Hepatocyte (in vitro differentiated cells): ENCODE results near the gene PTPRT.

ENCODE experiments used
- EZH2 ChIP-seq: fragments of 200-600 bp; sonication (generic); IDR thresholded peaks from 2 replicates; pipeline ENCODE4 v1.6.1; 2016; ENCODE audit warnings: antibody characterized with exemption, mild to moderate bottlenecking, borderline replicate concordance
- TF ChIP-seq, protein P1 (sequence below): fragments of 200-600 bp; sonication (generic); IDR thresholded peaks from 2 replicates; pipeline ENCODE4 v1.5.1; 2016; ENCODE audit warnings: antibody characterized with exemption, mild to moderate bottlenecking; ENCODE audit not compliant: poor library complexity

DNA sequence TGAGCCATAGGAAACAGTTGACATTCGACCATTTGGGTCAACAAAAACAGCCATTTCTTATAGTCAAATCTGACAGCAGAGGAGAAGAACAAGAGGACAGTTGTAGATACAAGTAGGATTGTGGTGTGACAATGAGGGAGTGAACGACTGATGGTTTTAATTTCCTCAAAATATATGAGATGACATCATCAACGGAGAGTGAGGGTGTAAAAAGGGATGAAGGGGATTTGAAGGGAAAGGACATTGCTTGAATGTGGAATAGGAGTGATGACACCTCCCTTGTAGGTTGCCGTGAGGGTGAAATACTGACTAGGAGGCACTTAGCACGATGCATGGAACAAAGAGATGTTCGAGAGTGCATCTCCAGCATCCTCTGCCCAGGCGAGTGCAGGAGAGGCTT is 1071.7 kb downstream of the PTPRT start:
- TF ChIP-seq, protein P1, sequence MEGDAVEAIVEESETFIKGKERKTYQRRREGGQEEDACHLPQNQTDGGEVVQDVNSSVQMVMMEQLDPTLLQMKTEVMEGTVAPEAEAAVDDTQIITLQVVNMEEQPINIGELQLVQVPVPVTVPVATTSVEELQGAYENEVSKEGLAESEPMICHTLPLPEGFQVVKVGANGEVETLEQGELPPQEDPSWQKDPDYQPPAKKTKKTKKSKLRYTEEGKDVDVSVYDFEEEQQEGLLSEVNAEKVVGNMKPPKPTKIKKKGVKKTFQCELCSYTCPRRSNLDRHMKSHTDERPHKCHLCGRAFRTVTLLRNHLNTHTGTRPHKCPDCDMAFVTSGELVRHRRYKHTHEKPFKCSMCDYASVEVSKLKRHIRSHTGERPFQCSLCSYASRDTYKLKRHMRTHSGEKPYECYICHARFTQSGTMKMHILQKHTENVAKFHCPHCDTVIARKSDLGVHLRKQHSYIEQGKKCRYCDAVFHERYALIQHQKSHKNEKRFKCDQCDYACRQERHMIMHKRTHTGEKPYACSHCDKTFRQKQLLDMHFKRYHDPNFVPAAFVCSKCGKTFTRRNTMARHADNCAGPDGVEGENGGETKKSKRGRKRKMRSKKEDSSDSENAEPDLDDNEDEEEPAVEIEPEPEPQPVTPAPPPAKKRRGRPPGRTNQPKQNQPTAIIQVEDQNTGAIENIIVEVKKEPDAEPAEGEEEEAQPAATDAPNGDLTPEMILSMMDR, result no peak
- no peak for TF ChIP-seq EZH2
